Superior temporal gyrus (tissue), 1 donor: Measurements from ENCODE around the gene FUBP3.

Source experiments
- DNase-seq: peaks from one replicate; pipeline ENCODE4 v3.0.0-alpha.2; 2016; ENCODE audit errors: extremely low spot score

The FUBP3 gene

DNA sequence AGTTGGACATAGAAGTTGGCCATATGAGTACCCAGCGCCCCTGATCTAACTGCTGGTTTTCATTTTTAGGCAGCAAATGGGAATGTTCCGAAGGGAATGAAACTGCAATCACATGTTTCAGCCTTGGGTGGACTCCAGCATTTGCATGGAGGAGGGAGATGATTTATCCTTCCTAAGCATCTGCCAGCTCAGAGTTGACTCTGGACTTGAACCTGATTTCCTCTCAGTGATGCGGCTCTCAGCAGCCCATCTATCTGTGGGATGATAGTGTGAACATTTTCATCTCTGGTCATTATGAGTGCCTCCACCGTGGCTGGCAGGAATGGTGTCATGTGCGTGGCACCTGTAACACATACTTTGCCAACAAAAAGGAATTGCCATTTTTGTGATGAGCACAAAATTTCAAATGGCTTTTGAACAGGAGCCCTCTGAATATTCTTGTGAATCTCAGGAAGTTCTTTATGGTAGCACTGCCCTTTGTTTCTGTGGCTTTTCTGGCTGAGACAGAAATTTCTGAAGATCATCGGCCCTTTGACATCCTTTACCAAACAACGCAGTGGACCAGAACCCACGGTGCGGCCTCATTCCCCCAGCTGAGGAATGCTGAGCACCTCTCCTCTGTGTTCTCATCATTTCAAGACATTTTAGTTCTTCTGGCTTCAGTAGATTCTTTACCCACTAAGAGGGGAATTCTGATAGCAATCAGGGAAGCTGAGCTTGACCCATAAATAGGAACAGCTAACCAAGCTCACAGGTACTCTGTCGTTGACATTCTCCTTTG is 28.5 kb downstream of the FUBP3 start:
- peak; percentile 66 for DNase-seq

GRCh38 chr9:130608554-130609134 is 29.3 kb downstream of the FUBP3 start:
- no peak for DNase-seq

GRCh38 chr9:130609163-130609562 is 29.8 kb downstream of the FUBP3 start:
- DNase-seq = no peak

- peak; percentile 36 for DNase-seq
These were observed 31.7 kb downstream of the FUBP3 start for GRCh38 chr9:130610862-130611707.

DNA sequence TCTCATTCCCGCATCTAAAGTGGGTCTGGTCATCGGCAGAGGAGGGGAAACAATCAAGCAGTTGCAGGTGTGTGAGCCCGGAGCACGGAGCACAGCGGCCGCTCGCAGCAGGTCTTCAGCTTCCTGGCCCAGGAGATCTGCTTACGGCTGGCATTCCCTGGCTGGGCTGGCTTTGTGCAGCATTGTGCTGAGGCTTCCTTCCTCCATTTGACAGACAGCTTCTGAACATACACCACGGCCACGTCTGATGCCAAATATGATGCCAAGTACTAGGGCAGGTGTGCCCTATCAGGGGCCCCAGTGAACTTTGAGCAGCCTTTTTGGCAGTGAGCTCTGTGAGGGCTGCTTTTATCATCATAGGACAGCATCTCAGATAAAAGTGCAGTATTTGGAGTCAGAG is 37.1 kb downstream of the FUBP3 start:
- DNase-seq = no peak

DNA sequence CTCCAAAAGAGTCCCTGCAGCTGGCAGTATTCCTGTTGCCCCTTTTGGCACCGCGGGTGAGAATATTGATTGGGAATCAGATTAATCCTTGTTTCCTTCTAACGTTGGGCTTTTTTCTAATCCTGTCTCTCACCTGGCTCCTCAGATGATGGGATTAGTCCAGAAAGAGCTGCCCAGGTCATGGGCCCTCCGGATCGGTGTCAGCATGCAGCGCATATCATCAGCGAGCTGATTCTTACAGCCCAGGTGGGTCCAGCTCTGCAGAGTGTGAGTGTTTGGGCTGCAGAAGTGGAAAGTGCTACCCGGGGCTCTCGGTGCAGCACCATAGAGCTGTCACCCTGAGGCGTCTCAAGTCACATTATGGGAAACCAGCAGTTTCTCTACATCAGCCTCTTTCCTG is 44.1 kb downstream of the FUBP3 start:
- DNase-seq = no peak

GRCh38 chr9:130624154-130624553 is 44.8 kb downstream of the FUBP3 start:
- DNase-seq = no peak

DNA sequence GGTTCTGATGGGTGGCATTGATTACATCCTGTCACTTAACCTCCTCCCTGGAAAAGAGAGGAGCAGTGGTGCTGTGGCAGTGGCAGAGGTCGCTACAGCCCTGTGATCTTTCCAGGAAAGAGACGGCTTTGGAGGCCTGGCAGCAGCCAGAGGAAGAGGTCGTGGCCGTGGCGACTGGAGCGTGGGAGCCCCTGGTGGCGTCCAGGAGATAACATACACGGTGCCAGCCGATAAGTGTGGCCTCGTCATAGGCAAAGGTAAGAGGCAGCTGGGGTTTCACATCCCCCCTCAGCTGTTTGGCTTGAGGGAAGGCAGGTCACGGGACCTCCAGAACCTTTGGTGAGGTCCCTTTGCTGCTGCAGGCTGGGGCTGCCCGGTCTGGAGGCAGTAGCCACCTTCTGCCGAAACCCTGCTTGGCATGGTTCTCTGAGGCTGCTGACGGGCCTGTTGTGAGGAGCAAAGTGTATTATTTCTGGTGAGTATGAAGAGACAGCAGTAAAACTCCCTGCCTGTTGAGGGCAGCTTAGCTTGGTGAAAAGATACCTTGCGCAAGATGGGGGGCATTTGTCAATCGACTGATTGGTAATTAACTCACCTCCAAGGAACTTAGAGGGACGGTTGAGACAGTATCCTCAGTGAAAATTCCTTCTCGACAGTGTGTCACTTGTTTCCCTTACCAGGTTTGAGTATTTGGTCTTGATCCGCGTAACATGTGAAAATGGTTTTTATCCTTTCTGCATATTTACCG is 47.0 kb downstream of the FUBP3 start:
- DNase-seq = no peak

DNA sequence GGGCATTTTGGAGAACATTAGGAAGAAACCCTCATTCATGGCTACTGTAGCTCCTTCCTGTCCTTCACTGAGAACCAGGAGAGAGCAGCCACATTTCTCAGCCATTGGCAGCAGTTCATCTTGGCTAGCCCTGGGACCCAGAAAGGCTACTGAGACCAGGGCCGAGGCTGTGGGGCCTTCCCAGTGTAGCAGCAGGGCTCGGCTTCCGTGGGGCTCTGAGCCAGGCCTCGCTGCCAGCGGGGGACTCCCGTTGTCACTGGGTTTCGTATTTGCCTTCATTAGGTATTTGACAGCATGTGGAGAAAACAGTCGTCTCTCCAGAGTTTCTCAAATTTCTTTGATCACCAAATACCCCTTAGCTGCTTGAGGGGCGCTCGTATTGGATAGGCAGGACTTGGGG is 47.7 kb downstream of the FUBP3 start:
- DNase-seq = no peak

DNA sequence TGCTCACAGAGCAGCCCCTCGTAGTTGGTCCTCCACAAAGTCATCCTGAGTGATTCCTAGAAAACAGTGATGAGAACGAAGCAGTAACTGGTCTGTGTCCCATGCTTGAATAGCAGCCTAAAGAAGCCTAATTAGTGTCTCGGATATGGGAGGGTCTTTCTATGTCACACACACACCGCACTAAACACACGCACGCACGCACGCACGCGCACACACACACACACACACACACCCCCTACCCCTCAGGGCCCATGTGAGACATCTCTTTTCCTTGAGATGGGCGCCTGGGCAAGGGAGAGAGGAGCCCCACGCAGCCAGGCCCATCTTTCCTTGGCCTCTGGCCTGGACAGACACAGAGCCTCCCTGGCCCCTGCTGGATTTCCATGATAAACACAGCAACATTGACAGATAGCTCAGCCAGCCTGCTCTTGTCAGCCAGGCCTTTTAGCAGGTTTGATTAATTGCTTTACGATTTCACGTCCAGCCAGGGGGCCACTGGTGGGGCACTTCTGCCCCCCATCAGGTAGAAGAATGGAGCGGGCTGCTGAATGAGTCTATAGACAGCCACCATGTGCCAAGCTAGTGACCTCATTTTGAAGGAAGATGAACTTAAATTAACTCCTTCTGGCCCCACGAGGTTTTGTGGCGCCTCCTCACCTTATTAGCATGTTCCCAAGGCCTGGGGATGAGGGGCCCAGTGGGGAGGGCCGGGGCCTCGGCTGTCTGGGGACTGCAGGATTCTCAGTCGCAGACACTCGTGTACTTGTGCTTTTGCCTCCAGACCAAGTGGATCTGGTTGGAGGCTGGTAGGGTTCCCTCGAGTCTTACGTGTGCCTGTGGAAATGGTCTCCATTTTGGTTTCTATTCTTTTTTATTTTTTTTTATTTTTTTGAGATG is 48.8 kb downstream of the FUBP3 start:
- DNase-seq = no peak

DNA sequence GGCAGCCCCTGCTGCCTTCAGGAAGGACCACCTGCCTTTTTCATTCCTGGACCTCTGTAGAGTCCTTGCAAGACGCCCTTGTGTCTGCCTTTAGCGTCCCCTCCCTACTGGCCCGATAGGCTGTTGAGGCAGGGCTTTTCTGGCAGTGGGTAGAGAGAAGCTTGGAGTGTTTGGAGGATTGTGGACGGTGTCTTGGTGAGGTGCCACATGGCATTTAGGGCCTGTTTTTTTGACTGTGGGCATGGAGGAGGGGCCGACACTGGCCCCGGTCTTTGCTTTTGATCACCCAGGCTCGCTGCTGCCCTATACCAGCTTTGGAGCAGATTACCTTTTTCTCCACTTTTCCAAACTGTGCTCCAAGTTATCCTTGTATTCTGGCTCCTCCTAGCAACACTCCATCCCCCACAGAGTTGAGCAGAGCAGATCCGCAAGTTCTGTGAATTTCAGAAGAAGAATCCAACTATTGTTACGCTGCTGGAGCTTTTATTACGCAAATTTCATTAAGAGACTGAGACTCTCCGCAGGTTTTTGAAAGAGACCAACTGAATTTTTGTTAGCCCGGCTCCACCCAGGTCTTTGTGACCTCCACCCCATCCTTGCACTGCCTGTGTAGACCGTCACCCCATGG is 50.2 kb downstream of the FUBP3 start:
- no peak for DNase-seq

- DNase-seq = no peak
These were observed 50.7 kb downstream of the FUBP3 start for GRCh38 chr9:130630071-130630450.

- no peak for DNase-seq
These were observed 51.3 kb downstream of the FUBP3 start for GRCh38 chr9:130630506-130631330.

GRCh38 chr9:130631331-130632080 is 52.1 kb downstream of the FUBP3 start:
- no peak for DNase-seq

DNA sequence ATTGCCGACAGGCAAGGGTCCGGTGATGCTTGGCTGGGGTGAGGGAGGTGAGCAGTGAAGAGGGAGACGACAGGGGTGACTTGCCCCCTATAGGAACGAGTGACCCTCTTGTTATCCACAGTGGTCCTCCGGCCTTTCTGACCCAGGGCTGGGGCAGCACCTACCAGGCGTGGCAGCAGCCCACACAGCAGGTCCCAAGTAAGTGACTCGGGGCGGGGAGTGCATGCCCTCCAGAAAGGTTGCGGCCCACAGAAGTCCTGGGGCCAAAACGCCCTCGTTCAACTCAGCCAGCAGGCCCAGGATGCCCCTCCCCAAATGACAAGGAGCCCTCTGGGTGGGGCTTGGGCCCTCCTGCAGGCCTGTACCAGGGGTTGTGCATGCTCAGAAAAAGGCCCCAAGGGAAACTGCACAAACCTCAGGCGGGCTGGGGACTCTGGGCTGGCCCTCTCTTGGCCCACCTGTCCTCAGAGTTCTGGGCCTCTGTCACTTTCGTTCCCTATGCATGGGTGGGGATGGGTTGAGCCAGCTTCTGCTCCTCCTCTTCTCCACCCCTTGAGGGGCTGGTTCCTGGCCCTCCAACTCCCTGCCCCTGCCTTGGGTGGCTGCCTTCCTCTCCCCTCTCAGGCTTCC is 52.8 kb downstream of the FUBP3 start:
- no peak for DNase-seq

DNA sequence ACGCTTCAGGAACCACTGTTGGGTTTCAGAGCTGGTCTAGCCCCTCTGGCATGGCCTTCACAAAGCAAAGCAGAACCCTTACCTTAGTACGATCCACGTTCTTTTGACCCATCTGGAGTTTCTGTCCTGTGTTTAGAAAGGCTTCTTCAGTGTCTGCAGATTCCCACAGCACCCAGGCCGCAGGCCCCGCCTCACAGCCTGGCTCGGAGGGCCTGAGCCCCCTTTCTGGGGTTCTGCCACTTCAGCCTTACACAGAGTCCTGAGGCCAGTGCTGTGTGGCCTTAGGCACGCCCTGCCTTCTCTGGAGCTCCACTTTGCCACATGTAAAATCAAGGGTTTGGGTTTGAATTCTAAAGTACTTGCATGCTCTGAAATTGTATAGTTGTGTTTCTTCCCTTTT is 53.5 kb downstream of the FUBP3 start:
- DNase-seq = no peak

DNA sequence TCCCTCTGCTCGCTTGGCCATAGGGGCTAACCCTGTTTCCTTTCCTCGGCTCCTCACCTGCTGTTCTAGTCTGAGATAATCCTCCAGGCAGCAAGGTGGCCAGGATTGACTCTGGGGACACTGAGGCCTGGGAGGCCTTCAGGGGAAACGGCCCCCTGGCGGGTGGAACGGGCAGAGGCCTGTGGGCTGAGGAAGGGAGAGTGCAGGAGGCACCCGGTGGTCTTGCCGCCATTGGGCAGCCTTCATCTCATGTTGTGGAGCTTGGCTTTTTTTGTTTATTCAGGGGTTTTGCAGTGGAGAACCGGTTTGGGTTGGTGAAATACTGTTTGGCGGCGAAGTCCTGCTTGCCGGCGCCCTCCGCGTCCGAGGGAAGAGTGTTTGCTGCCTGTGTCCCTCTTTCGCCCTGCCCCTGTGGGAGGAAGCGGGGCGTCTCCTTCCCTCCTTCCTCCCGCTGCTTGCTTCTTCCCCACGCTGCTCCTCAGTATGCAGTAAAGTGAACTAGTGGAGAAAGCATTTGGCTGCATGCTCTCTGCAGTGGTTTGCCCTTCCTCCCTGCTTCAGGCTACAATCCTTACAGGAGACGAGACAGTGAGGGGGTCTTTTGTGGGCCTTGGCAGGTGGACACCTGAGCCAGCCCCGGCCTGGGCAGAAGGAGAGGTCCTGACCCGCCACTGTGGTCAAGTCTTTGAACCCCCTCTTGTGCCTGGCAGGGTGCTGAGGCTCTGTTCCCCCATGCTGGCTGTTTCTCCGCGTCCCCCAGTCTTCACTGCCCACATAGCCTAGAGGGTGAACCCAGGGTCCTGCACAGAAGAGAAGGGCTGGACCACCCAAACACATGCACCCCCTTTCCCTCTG is 54.2 kb downstream of the FUBP3 start:
- DNase-seq = no peak
